Measurements from ENCODE around the gene SLC16A7.

GRCh38 chr12:59823567-59823966, 227.7 kb downstream of the SLC16A7 start:
- TF ChIP-seq POLR2AphosphoS5 (IDR thresholded peaks at IDR 0.05) (no peak), CTCF (IDR thresholded peaks at IDR 0.05) (no peak), POLR2A (IDR thresholded peaks at IDR 0.05) (no peak)
